ENCODE results near the gene DHX35.
A peak's percentile ranks its signal among the peaks of the same experiment; 100 is the strongest.
"Not testable (repeated sequence)": the region's sequence is repeated elsewhere in the genome, so short reads cannot be mapped to it uniquely, and the experiment has no call there.

The DHX35 gene

DNA sequence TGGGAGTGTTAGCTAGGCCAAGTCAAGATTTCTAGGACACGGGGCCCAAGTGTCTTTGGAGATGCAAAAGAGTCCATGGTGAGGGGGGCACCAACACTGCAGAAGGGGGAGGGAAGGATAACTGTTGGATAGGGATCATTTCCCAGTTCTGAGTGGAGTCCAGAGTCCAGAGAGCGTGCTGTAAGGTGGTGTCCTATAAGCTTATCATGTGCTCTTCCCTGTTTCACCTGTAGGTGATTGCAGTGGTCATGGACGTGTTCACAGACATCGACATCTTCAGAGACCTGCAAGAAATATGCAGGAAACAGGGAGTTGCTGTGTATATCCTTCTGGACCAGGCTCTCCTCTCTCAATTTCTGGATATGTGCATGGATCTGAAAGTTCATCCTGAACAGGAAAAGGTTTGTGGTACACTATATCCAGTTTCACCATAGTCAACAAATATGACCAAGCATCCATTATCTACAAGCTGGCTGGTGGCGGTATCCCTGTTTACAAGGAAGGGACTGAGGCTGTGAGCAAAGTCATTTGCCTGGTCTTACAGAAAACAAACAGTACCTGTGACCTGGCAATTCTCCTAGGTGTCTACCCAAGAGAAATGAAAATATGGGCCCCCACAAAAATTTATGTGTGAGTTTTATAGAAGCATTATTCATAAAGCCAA, 20.3 kb upstream of the DHX35 start:
- DNase-seq = no peak

DNA sequence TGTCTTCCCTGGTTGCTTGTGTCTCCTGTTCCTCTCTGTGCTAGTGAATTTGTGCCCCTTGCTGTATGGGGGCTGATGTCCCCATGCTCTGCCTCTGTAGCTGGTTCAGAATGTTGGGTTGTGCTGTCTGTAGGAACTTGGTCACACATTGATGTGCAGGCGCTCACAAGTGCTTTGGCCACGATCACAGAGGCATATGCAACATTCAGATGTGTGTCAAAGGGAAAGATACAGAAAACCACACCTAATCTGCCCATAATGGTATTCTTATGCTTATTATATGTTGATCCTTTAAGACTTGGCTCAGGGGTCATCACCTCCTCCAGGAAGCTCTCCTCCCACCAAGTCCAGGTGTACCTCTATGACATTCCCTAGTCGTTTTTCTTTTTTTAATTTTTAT, 17.1 kb upstream of the DHX35 start:
- no peak for DNase-seq

DNA sequence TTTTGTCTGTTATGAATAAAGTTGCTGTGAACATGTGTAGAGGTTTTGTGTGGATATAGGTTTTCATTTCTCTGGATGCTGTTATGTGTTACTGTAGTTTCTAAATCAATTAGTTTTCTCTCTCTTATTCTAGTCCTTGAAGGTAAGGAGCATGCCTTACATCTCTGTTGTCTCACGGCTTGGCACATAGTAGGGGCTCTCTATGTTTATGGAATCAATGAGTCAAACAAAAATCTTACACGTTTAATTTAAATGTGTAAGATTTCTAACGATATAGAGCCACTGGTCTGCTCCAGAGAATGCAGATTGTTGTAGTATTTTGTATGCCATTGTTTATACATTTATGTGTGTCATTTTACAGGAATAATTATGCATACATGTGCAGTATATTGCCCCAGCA, 15.3 kb upstream of the DHX35 start:
- no peak for DNase-seq

DNA sequence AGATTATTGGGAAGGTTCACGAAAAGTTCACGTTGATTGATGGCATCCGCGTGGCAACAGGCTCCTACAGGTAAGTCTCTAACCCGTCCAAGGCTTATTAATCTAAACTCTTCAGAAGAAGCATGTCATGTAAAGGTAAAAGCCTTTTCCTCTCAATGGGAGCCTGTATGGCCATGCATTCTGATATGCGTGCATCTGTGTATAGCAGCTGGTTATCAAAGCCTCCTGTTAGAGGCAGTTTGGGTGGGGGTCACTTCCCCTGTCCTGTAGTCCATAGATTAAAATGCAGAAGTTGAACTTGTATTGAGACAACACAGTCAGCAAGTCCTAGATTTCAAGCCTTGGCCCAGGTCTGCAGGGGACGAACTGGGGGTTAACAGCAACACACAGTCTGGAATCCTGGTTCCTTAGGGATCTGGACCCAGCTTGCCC, 14.2 kb upstream of the DHX35 start:
- no peak for DNase-seq

DNA sequence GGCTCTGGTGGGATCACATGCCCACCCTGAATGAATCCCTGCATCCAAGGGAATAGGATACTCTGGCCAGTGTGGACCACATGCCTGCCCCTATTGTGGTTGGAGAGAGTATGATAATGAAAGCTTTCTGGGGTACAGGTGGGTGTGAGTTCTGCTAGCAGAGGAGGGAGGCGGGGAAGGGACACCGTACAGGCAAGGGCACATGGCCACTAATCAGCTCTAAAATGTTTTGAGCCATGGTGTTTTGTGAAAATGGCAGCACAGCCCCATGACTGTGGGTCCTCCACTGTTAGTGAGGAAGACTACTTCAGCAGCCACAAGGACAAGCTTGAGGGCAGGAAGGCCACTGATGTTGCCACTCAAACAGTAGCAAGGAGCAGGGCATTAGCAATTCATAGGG, 11.9 kb upstream of the DHX35 start:
- no peak for DNase-seq

DNA sequence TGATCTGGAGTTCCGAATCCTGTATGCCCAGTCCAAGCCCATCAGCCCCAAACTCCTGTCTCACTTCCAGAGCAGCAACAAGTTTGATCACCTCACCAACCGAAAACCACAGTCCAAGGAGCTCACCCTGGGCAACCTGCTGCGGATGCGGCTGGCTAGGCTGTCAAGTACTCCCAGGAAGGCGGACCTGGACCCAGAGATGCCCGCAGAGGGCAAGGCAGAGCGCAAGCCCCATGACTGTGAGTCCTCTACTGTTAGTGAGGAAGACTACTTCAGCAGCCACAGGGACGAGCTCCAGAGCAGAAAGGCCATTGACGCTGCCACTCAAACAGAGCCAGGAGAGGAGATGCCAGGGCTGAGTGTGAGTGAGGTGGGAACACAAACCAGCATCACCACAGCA, 10.5 kb upstream of the DHX35 start:
- no peak for DNase-seq

DNA sequence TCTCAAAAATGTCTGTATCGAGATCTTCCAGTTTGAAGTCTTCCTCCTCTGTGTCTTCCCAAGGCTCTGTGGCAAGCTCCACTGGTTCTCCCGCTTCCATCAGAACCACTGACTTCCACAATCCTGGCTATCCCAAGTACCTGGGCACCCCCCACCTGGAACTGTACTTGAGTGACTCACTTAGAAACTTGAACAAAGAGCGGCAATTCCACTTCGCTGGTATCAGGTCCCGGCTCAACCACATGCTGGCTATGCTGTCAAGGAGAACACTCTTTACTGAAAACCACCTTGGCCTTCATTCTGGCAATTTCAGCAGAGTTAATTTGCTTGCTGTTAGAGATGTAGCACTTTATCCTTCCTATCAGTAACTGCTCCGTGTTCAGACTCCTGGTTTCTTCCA, 10.0 kb upstream of the DHX35 start:
- DNase-seq = no peak

DNA sequence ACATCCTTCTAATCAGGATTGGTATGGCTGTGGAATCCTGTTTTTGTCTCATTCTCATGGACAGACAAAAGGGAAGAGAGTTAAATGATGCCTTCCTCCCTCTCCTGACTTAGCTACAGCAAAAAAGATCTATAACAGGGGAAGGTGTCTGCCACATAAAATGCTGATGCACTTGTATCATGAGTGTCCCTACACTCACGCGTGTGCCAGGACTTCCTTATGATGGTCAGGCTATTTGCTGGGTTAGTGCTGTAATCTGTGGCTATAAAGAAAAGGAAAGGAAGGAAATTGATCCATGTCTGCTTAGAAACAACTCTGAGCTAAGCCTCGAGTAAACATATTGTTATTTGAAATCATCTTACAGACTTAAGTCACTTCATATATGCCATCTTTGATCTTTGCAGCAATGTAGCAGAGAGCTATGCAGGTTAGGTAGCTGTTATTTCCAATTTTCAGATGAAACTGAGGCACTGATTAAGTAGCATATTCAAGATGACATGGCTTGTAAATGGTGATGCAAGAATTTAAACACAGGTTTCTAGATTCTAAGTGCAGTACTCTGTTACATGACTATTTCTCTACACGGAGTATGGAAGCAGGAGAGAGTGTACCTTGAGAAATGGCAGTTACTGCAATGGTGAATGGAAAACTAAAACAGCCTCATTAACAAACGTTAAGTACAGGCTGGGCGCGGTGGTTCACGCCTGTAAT, 8.4 kb upstream of the DHX35 start:
- DNase-seq = no peak

DNA sequence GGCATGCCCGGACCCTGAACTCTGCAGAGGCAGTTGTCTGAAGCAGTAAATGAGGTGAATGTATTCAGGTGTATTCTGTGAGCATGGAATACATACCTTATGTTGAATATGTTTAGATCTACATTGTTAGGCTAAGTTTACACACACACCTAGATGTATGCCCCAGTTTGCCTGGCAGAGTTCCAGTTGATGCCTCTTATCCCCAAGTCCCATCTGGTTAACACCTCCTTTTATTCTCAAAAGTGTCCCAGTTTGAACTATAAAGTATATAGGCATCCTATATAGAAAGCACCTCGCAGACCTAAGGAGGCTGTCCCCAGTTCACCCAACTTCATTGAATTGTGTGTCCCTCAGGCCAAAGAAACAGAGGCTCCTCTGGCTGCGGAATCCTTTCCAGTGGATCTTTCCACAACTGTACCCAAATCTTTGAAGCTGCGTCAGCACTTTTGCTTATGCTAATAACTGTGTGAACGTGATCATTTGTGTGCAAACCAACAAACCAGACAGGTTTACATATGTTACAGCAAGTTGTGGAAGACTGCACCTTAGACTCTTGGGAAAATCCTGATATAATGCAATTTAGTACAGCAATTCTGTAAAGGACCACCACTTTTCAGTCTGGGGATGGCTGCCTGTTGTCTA, 4.8 kb upstream of the DHX35 start:
- DNase-seq = no peak

DNA sequence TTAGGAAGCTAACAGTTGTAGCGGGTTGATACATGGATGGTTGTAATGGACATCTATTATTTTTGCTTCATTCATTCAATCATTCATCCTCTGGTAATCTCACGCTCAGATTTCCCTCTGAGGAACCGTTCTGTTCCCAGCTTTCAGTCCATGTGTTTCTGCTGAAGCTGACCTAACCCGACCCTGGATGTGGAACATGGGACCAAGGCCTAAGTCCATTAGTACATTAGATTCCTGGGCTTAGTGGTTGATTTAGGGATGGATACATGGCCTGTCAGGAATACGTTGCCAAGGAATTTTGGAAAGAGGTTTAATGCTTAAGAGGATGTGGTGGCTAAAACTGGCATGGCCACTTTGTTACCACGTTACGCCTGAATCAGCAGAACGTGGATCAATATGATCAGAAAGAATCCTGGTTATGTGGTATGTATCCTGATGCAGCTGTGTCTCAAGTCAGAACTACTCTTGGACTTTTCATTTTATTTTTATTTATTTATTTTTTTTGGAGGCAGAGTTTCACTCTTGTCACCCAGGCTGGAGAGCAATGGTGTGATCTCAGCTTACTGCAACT, 4.1 kb upstream of the DHX35 start:
- no peak for DNase-seq

DNA sequence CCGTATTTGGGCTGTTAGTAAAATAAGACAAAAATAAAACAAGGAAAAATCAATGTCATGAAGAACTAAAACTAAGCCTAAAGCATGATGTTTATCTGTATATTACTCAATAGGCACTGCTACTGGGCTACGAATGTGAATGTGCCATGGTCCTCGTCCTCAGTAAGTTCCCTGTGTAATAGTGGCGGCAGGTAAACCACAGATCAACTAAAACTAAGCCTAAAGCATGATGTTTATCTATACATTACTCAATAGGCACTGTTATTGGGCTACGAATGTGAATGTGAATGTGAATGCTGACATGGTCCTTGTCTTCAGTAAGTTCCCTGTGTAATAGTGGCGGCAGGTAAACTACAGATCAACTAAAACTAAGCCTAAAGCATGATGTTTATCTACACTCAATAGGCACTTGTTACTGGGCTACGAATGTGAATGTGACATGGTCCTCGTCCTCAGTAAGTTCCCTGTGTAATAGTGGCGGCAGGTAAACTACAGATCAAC, 1.9 kb upstream of the DHX35 start:
- not testable (repeated sequence) for DNase-seq

DNA sequence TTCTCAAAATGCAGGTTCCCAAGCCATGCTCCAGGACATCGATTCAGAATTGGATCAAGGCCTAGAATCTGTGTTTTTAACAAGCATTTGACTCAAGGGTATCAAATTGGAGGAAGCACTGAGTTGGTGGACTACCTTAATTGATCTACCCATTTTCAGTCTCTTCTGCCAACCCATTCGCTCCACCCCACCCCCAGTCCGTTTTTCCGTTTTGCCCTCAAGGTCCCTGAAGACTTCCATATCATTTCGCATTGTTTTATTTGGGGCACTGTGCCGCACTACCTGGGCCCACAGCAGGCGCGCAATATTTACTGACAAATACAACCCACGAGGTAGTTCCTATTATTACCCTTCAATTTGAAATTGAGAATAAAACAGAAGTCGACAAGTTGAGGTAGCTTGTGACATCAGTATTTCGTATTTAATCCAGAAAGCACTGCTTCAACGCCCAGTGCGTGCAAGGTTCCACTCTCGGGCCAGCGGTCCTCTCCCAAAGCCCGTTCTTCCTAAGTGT, 557 bp upstream of the DHX35 start:
- DNase-seq = no peak

DNA sequence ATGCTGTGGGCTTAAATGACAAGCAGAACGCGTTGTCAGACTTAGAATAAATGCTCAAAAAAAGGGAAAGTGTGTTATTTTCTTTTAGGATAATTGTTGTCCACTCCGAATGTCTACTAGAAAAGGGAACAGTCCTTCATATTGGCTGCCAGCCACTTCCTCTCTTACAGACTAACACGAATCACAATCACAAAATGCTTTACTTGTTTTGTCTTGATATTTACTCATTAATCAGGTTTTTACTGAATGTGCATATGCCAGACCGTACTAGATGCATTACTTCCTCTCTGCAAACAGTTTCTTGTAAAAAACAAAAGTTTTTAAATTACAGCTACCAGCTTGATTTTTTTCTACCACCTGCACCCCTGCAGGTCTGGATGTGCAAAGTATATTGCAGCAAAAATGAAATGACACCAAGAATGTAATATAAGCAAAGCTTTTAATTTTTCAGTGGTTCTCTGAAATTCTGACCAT, 821 bp downstream of the DHX35 start:
- DNase-seq = no peak

DNA sequence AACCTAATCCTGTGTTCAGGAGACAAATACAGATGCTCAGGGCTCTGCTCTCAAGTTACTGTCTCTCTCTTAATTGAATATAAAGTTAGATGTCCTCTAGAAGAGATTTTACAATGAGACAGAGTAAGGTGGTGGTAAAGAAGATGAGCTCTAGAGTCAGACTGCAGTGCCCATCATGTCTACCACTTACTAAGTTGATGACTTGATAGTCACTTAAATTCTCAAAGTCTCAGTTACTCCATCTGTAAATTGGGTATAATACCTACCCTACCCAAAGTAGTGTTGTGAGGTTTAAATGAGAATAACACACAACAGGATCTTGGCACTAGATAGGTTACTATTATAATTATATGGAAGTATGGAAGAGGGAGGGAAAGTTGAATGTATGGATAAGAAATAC, 1.6 kb downstream of the DHX35 start:
- no peak for DNase-seq

DNA sequence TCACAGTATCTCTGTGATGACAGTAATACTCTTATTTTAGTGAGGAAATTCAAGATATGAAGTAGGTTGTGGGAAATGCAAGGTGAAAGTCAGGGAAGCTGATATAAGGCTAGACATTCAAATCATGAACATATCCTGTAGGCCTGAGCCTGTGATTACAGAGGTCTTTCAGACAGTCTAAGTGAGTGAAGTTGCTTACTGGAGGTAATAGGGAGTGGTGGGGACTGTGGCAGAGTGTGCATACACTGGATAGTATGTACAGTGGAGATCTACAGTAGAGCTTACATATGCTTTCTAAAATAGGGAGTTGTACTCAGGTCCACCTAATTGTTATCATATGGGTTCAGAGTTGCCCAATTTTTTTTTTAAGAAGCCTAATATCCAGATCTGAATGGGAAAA, 3.1 kb downstream of the DHX35 start:
- no peak for DNase-seq

DNA sequence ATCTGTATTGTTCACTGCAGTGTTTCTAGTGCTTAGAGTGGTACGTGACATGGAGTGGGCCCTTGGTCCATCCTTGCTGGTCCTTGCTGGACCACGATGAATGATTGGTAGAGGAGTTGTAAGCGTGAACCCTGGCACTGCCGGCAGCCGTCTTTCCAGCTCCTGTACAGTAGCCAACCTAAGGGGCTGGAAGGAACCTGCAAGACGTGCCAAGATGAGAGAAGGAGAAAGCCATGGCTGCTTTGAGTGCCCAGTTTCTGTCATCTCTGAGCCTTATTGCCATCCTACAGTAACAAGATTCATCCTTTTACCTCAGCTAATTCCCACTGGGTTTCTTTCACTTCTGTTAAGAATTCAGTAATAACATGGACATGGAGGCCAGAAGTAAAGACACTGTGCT, 5.9 kb downstream of the DHX35 start:
- DNase-seq = no peak

DNA sequence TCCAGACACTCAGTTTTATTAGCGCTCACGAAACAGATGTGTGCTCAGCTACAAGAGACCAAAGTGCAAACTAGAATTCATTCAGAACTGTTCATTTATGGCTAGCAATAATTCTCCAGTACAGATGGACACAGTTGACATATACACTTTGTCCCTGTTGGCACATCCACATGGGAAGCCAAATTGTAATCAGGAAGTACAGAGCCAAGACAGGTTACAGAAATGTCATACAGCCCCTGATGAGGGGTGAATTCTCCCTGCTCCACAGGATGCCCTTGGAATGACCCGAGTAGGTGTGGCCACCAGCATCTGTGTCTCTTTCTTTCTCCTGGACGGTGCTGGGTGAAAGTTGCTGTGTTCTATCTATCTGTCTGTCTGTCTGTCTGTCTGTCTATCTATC, 7.6 kb downstream of the DHX35 start:
- DNase-seq = no peak

DNA sequence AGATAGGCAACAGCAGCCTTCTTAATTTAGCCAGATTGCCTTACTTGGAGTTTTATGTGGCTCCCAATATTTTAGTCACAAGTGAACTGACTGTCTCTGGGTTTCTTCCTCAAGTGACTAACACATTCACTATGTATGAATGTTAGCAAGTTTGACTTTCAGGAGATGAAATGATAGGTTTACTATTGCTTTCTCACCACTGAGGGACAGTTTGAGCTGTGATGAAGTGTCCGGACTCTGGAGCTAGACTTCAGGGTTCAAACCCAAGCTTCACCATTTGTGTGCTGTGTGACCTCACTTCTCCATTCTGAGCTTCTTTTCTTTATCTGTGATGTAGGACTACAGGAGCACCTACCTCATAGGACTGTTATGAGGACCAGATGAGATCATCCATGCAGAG, 8.2 kb downstream of the DHX35 start:
- peak; percentile 56 for DNase-seq

DNA sequence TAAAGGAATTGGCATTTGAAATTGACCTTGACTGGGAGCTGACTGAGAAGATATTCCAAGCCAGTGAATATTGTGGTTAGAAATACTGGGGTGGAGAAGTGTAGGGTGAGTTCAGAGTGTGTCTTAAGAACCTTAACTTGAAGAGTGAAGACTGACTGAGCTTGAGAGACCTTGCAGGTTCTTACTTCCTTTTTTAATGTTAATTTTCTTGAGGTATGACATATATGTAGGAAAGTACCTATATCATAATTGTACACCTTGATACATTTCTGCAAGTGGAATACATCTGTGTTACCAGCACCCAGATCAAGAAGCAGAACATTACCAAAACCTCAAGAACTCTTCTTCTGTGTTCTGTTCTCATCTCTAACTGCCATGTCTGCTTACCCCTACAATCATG, 11.0 kb downstream of the DHX35 start:
- no peak for DNase-seq

DNA sequence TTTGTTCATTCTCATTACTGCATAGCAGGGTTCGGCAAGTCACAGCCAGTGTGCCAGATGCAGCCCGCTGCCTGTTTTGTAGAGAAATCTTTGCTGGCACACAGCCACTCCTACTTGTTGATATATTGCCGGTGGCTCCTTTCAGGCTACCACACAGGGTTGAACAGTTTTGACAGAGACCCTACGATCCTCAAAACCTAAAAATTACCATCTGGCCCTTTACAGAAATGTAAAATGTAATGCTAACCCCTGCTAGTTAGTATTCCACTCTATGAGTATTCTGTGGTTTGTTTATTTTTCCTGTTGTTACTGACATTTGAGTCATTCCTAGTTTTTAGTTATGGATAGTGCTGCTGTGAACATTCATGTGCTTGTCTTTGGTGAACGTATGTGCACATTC, 11.5 kb downstream of the DHX35 start:
- no peak for DNase-seq

DNA sequence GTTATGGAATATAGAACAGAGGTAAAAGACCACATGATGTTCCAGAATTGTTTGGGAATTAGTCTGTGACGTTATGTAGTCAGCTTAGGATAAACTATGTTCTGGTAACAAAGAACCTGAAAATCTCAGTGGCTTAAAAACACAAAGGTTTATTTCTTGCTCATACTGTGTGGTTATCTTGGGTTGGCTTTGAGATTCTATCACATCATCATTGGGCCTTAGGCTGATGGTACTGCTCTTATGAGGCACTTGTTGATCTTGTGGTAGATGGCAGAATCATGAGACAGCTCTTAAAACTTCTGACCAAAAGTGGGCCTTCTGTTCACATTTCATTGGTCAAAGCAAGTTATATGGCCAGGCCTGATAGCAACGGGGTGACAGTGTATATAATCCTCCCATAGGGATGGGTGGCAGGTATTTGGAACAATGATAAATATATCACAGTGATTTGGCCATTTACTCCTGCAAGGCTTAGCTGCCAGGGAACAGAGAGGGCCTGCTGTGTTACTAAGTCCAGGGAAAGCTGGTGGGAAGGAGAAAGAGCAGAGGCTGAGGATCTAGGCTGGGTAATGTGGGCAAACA, 13.5 kb downstream of the DHX35 start:
- DNase-seq = no peak

DNA sequence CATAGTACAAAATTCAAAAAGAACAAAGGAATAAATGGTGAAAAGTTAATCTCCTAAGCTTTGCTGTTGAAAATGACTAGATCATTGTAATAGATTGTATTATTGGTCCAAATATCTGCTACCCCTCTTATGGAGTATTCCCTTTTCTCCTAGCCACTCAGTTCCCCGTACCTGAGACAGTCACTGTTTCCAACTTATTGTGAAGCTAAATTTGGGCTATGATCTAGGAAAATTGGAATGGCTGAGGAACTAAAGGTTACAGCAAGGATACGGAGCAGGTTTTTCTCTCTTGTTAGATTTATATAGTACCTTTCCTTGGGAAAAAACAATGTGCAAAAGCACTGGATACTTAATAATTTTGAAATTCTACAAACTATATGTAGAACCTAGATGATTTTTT, 17.3 kb downstream of the DHX35 start:
- DNase-seq = no peak

DNA sequence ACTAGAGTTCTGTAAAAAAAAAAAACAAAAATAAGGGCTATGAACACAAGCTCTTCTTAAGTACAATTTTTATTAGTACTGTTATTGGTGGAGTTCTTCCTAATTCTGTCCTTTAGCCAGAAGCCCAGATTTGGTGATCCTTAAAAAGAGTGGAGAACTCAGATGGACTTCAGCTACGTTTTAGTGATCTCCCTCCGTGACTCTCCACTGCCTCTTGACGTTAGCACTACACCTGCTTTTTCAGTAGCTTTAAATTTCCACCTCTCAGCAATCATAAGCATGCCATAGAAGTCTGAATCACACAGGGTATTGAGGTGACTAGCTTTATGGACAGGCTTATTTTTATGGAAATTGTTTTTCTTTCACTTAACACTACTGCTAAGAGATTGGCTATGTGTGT, 17.7 kb downstream of the DHX35 start:
- no peak for DNase-seq

All from kidney glomerular epithelial cell (primary cell).